Hematopoietic multipotent progenitor cell treated with erythropoietin and hydrocortisone succinate and interleukin-3 and kit ligand, for 8 days (in vitro differentiated cells): ENCODE measurements around the gene IREB2.
"Not testable (repeated sequence)": the region's sequence is repeated elsewhere in the genome, so short reads cannot be mapped to it uniquely, and the experiment has no call there.

Source experiments
- DNase-seq: peaks from one replicate; pipeline ENCODE4 v3.0.0-alpha.2; 2015

IREB2 gene

GRCh38 chr15:78407608-78408354 is 30.2 kb upstream of the IREB2 start:
- no peak for DNase-seq

- no peak for DNase-seq
These were observed 29.7 kb upstream of the IREB2 start for GRCh38 chr15:78408355-78408640.

GRCh38 chr15:78408961-78409360 is 29.1 kb upstream of the IREB2 start:
- DNase-seq: peak; percentile 16

- no peak for DNase-seq
These were observed 27.0 kb upstream of the IREB2 start for GRCh38 chr15:78411061-78411460.

- DNase-seq: no peak
These were observed 23.3 kb upstream of the IREB2 start for GRCh38 chr15:78414621-78415250.

GRCh38 chr15:78415284-78415683 is 22.7 kb upstream of the IREB2 start:
- peak; percentile 27 for DNase-seq

GRCh38 chr15:78417754-78418630 is 20.0 kb upstream of the IREB2 start:
- no peak for DNase-seq

- DNase-seq: no peak
These were observed 19.3 kb upstream of the IREB2 start for GRCh38 chr15:78418686-78419085.

- DNase-seq: no peak
These were observed 18.6 kb upstream of the IREB2 start for GRCh38 chr15:78419367-78419766.

- no peak for DNase-seq
These were observed 17.8 kb upstream of the IREB2 start for GRCh38 chr15:78420220-78420619.

- no peak for DNase-seq
These were observed 17.2 kb upstream of the IREB2 start for GRCh38 chr15:78420766-78421165.

GRCh38 chr15:78421238-78421965 is 16.6 kb upstream of the IREB2 start:
- no peak for DNase-seq

GRCh38 chr15:78422571-78423340 is 15.3 kb upstream of the IREB2 start:
- peak; percentile 72 for DNase-seq

- DNase-seq: no peak
These were observed 13.3 kb upstream of the IREB2 start for GRCh38 chr15:78424673-78425072.

- no peak for DNase-seq
These were observed 12.4 kb upstream of the IREB2 start for GRCh38 chr15:78425643-78426042.

GRCh38 chr15:78426300-78426699 is 11.7 kb upstream of the IREB2 start:
- no peak for DNase-seq

GRCh38 chr15:78427953-78428352 is 10.1 kb upstream of the IREB2 start:
- no peak for DNase-seq

GRCh38 chr15:78429477-78429876 is 8.5 kb upstream of the IREB2 start:
- DNase-seq: no peak

- DNase-seq: no peak
These were observed 6.1 kb upstream of the IREB2 start for GRCh38 chr15:78431955-78432354.

GRCh38 chr15:78432664-78433063 is 5.4 kb upstream of the IREB2 start:
- DNase-seq: no peak

- peak; percentile 46 for DNase-seq
These were observed 3.9 kb upstream of the IREB2 start for GRCh38 chr15:78434134-78434533.

- DNase-seq: not testable (repeated sequence)
These were observed 3.3 kb upstream of the IREB2 start for GRCh38 chr15:78434711-78435110.
